Measurements from ENCODE around the gene HSD11B1. TPM values are rescaled to one million over a fixed set of nuclear protein-coding genes. Genes with fewer than 3 reads are reported as not detected.

Gene HSD11B1
- total RNA-seq, 6 experiments from 2014 or later: 281 to 749 (median 512) TPM

DNA sequence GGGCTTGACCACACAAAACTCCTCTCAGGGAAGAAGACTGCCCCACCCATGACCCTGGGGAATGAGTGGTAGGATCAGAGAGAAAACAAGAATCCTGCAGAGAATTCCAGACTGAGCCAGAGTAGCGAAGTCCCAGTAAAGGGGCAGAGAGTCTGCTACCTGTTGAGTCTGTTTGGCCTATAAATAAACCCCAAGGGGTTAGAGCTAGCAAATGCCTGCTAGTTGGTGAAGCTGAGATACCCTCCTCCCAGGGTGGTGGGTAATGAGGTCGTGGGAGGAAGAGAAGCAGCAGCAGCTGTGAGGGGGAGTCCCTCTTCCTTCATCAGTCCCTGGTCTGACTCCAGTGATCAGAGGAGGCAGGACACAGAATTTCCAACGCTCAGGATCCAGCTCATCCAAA lies 53.8 kb downstream of the HSD11B1 start:
- ATAC-seq: no peak

DNA sequence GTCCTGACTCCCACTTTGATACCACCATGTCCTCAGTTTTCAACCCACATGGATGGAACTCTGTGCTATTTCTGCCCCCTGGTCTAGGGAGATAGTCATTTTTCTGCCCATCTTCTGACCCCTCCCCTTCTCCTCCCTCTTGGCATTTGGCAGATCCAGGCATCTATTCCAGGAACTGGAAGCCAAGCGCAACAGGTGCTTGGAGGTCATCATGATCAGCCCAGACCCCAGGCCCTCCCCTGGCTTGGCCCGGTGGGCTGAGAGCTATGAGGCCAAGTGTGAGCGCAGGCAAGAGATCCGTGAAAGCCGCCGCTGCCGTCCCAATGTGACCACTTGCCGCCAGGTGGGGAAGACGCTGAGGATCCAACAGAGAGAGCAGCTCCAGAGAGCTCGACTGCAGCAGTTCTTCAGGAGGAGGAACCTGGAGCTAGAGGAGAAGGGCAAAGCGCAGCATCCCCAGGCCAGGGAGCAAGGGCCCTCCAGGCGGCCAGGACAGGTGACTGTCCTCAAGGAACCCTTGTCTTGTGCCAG lies 55.2 kb downstream of the HSD11B1 start:
- ATAC-seq: no peak
- Histone ChIP-seq H3K9me3 (no peaks in the 10 kb centered on the region), H3K27me3 (no peaks in the 10 kb centered on the region), H3K4me3 (no peak overlapping the region), H3K27ac (no peak overlapping the region), H3K36me3 (no peaks in the 10 kb centered on the region), H3K4me1 (no peaks in the 10 kb centered on the region)
- WGBS (ENCODE audit: insufficient coverage, low coverage, low lambda C conversion rate, missing lambda C conversion rate): 90% methylated on average over 2 of the region's 12 CpGs
- no peak for DNase-seq
- TF ChIP-seq POLR2A (IDR thresholded peaks at IDR 0.05): no peak
- TF ChIP-seq, protein P1, sequence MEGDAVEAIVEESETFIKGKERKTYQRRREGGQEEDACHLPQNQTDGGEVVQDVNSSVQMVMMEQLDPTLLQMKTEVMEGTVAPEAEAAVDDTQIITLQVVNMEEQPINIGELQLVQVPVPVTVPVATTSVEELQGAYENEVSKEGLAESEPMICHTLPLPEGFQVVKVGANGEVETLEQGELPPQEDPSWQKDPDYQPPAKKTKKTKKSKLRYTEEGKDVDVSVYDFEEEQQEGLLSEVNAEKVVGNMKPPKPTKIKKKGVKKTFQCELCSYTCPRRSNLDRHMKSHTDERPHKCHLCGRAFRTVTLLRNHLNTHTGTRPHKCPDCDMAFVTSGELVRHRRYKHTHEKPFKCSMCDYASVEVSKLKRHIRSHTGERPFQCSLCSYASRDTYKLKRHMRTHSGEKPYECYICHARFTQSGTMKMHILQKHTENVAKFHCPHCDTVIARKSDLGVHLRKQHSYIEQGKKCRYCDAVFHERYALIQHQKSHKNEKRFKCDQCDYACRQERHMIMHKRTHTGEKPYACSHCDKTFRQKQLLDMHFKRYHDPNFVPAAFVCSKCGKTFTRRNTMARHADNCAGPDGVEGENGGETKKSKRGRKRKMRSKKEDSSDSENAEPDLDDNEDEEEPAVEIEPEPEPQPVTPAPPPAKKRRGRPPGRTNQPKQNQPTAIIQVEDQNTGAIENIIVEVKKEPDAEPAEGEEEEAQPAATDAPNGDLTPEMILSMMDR (IDR thresholded peaks at IDR 0.05): no peak
- intact Hi-C loops (cut with DNase I): loop anchor here in 1 of 2 donors (10.0 kb wide), 1 partner anchor 165 kb away; no protein-coding TSS in a partner anchor

More for the DNA sequence above, 53.8 kb downstream of the HSD11B1 start:
- Histone ChIP-seq H3K27ac (no peak overlapping the region), H3K9me3 (no peaks in the 10 kb centered on the region), H3K4me3 (no peak overlapping the region), H3K4me1 (no peaks in the 10 kb centered on the region), H3K27me3 (no peaks in the 10 kb centered on the region), H3K36me3 (no peaks in the 10 kb centered on the region)
- 51% methylated on average over 3 of the region's 3 CpGs for WGBS (ENCODE audit: insufficient coverage, low coverage, low lambda C conversion rate, missing lambda C conversion rate)
- intact Hi-C loops (cut with DNase I): no loop called here
- DNase-seq: no peak
- TF ChIP-seq POLR2A (IDR thresholded peaks at IDR 0.05): no peak
- TF ChIP-seq, protein P1 (IDR thresholded peaks at IDR 0.05): no peak

DNA sequence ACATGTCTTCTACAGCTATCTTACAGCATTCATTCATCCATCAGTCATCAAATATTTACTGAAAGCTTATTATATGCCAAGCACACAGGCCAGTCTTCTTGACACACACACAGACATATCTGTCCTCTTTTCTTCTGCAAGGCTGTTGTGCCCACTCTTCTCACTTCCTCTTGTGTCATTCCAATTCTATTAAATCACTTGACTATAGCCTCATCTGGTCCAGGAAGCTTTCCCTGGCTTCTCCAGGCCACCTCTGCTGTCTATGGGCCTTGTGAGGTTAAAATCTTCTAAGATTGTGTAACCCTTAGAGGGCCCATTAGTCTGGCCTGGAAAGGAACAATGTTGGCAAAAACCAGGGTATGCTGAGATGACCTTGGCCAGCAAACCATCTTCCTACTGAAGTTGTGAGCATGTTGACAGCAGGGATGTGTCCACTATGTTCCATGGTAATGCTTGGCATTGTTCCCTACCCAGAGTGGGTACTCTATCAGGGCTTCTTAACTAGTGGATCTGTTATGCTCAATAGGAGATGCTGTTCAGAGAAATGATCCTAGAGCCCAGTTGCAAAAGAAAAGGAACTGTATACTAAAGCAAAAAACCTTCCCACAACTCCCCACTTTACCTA lies 56.5 kb downstream of the HSD11B1 start:
- ATAC-seq (no peak), DNase-seq (no peak)
- Histone ChIP-seq H3K4me1 (no peaks in the 10 kb centered on the region), H3K9me3 (no peaks in the 10 kb centered on the region), H3K4me3 (no peak overlapping the region), H3K36me3 (no peaks in the 10 kb centered on the region), H3K27me3 (no peaks in the 10 kb centered on the region), H3K27ac (no peak overlapping the region)
- intact Hi-C loops (cut with DNase I): loop anchor here in 1 of 2 donors (10.0 kb wide), 1 partner anchor 166 kb away; no protein-coding TSS in a partner anchor
- TF ChIP-seq POLR2A (IDR thresholded peaks at IDR 0.05): no peak
- TF ChIP-seq, protein P1 (IDR thresholded peaks at IDR 0.05): no peak

DNA sequence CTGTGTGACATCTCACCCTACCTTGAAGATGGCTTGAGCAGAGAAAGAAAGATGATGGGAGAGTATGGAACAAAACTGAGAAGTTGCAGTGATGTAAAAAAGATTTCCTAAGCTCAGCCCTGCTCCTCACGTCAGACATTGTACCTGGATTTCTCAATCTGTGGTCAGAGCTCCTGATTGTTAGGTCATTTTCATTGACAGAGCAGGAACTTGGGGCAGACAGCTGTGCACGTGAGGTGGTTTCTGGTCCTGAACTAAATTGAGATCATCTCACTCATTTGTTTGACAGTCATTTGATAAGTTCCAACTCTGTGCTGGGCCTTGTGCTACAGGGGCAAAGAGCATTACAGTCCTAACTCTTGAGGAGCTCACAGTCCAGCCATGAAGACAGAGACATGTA lies 61.4 kb downstream of the HSD11B1 start:
- peaks cover 0 to 4% (median 0%) of the 10 kb centered on the region in 4 donors for H3K4me1 ChIP-seq
- no peaks in the 10 kb centered on the region for H3K36me3 ChIP-seq
- H3K27ac ChIP-seq: no peak overlapping the region
- no peaks in the 10 kb centered on the region for H3K9me3 ChIP-seq
- ATAC-seq (peak in 2 of 4 donors; percentile 28 to 45), DNase-seq (no peak)
- TF ChIP-seq, protein P1 (IDR thresholded peaks at IDR 0.05): no peak
- no peak for TF ChIP-seq POLR2A (IDR thresholded peaks at IDR 0.05)
- 11% methylated on average over 2 of the region's 2 CpGs for WGBS (ENCODE audit: insufficient coverage, low coverage, low lambda C conversion rate, missing lambda C conversion rate)
- intact Hi-C loops (cut with DNase I): loop anchor here in 1 of 2 donors (10.0 kb wide), 1 partner anchor 171 kb away; no protein-coding TSS in a partner anchor
- H3K27me3 ChIP-seq: no peaks in the 10 kb centered on the region
- no peak overlapping the region for H3K4me3 ChIP-seq
